Duodenal mucosa (tissue), 2 donors: ENCODE measurements around the gene CCDC71.
A peak's percentile ranks its signal among the peaks of the same experiment; 100 is the strongest.

Experiments
- H3K27ac ChIP-seq: one replicate; pipeline ENCODE4 v1.7.0; 2013; ENCODE audit warnings: low read depth, low read length
- H3K27me3 ChIP-seq, 2 donors: one replicate each; pipeline ENCODE4 v1.7.0; 2013; ENCODE audit warnings: low read length in 2 of 2, control low read depth in 1 of 2; ENCODE audit not compliant: insufficient read depth in 2 of 2, control insufficient read depth in 1 of 2
- H3K36me3 ChIP-seq, 2 donors: one replicate each; pipeline ENCODE4 v1.7.0; 2013; ENCODE audit warnings: low read length in 2 of 2, control low read depth in 1 of 2; ENCODE audit not compliant: insufficient read depth in 2 of 2, control insufficient read depth in 1 of 2
- H3K4me1 ChIP-seq, 2 donors: one replicate each; pipeline ENCODE4 v1.7.0; 2013; ENCODE audit warnings: low read length in 2 of 2, control low read depth in 1 of 2; ENCODE audit not compliant: insufficient read depth in 2 of 2, control insufficient read depth in 1 of 2
- H3K4me3 ChIP-seq, 2 donors: one replicate each; pipeline ENCODE4 v1.7.0; 2013; ENCODE audit warnings: low read length in 2 of 2, low read depth in 1 of 2
- H3K9ac ChIP-seq, 2 donors: one replicate each; pipeline ENCODE4 v1.7.0; 2013; ENCODE audit warnings: low read length in 2 of 2, low read depth in 1 of 2
- H3K9me3 ChIP-seq, 2 donors: one replicate each; pipeline ENCODE4 v1.7.0; 2013; ENCODE audit warnings: low read length in 2 of 2, control low read depth in 1 of 2; ENCODE audit not compliant: control insufficient read depth in 1 of 2

CCDC71 gene

GRCh38 chr3:49132073-49132436, 34.1 kb downstream of the CCDC71 start:
- no peaks in the 10 kb centered on the region for H3K27me3 ChIP-seq
- H3K4me3 ChIP-seq, result peak overlapping the region; percentile 86
- H3K36me3 ChIP-seq, result peaks cover 0 to 15% of the 10 kb centered on the region in 2 donors
- H3K27ac ChIP-seq, result no peak overlapping the region
- H3K9me3 ChIP-seq, result no peaks in the 10 kb centered on the region
- peaks cover 9 to 18% of the 10 kb centered on the region in 2 donors for H3K4me1 ChIP-seq
- peak overlapping the region; percentile 64 to 85 for H3K9ac ChIP-seq

- peaks cover 9 to 18% of the 10 kb centered on the region in 2 donors for H3K4me1 ChIP-seq
- no peak overlapping the region for H3K27ac ChIP-seq
- H3K36me3 ChIP-seq, result peaks cover 0 to 15% of the 10 kb centered on the region in 2 donors
- peak overlapping the region; percentile 86 for H3K4me3 ChIP-seq
- no peaks in the 10 kb centered on the region for H3K27me3 ChIP-seq
- H3K9me3 ChIP-seq, result no peaks in the 10 kb centered on the region
- H3K9ac ChIP-seq, result peak overlapping the region in 1 of 2 donors; percentile 64
Observed at GRCh38 chr3:49131576-49131975, 34.6 kb downstream of the CCDC71 start.

- Histone ChIP-seq H3K4me1 (peaks cover 9 to 18% of the 10 kb centered on the region in 2 donors), H3K27ac (no peak overlapping the region), H3K9me3 (no peaks in the 10 kb centered on the region), H3K4me3 (no peak overlapping the region), H3K9ac (no peak overlapping the region), H3K36me3 (peaks cover 0 to 15% of the 10 kb centered on the region in 2 donors), H3K27me3 (no peaks in the 10 kb centered on the region)
Observed at GRCh38 chr3:49131040-49131439, 35.1 kb downstream of the CCDC71 start.

- peaks cover 17 to 39% of the 10 kb centered on the region in 2 donors for H3K36me3 ChIP-seq
- H3K4me1 ChIP-seq, result peaks cover 0 to 1% of the 10 kb centered on the region in 2 donors
- no peaks in the 10 kb centered on the region for H3K27me3 ChIP-seq
- H3K9ac ChIP-seq, result no peak overlapping the region
- no peaks in the 10 kb centered on the region for H3K9me3 ChIP-seq
- H3K27ac ChIP-seq, result no peak overlapping the region
- no peak overlapping the region for H3K4me3 ChIP-seq
Observed at GRCh38 chr3:49124991-49125670, 41.0 kb downstream of the CCDC71 start.

- Histone ChIP-seq H3K36me3 (peaks cover 17 to 33% of the 10 kb centered on the region in 2 donors), H3K9ac (no peak overlapping the region), H3K4me3 (no peak overlapping the region), H3K4me1 (peaks cover 9 to 10% of the 10 kb centered on the region in 2 donors), H3K27me3 (no peaks in the 10 kb centered on the region), H3K9me3 (no peaks in the 10 kb centered on the region), H3K27ac (no peak overlapping the region)
Observed at GRCh38 chr3:49124203-49124602, 41.9 kb downstream of the CCDC71 start.

DNA sequence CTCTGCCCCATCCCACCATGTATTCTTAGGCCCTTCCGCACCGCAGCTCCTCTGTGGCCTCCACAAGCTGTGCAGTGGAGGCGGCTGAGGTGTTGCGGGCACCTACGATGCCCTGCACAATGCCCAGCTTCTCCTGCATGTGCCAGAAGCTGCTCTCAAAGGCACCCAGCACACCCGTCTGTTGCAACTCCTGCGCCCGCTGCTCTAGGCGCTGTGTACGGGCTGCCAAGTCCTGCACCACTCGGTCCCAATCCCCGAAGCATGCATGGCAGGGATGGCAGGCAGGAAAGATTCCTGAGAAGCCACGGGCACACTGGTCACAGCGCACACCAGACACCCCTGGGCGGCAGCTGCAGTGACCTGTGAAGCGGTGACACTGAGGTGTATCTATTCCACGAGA, 42.4 kb downstream of the CCDC71 start:
- Histone ChIP-seq H3K4me1 (peaks cover 13 to 15% of the 10 kb centered on the region in 2 donors), H3K27me3 (no peaks in the 10 kb centered on the region), H3K9ac (no peak overlapping the region), H3K36me3 (peaks cover 20 to 33% of the 10 kb centered on the region in 2 donors), H3K4me3 (no peak overlapping the region), H3K27ac (no peak overlapping the region), H3K9me3 (no peaks in the 10 kb centered on the region)

DNA sequence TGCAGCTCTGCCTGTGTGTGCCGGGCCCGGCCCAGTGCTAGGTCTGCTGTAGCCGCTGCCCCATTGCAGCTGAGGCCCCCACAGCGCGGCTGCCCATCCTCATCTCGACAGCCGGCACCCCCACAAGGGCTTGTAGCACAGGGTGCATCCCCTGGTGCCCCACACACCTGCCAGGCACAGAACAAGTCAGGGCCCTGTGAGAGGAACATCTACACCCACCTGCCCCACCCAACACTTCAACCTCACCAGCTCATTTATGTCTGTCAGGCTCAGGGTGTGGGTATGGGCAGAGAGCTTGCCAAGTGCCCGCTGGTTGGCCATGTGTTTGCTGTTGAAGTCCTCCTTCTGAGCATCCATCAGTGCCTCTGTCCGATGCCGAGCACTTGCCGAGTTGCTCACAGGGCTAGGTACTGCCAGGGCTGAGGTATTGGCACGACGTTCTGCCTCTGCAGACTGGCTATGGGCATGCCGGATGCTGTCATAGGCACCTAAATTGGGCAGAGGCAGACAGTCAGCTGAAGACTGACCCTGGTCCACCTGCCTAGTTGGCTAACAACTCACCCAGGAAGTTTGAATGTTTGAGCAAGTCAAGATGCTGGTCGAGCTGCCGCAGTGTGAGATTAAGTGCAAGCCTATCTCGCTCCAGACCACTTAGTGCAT, 43.1 kb downstream of the CCDC71 start:
- no peak overlapping the region for H3K9ac ChIP-seq
- peaks cover 21 to 31% of the 10 kb centered on the region in 2 donors for H3K36me3 ChIP-seq
- H3K27me3 ChIP-seq, result no peaks in the 10 kb centered on the region
- H3K9me3 ChIP-seq, result no peaks in the 10 kb centered on the region
- H3K4me3 ChIP-seq, result no peak overlapping the region
- H3K4me1 ChIP-seq, result peaks cover 13 to 15% of the 10 kb centered on the region in 2 donors
- H3K27ac ChIP-seq, result no peak overlapping the region

DNA sequence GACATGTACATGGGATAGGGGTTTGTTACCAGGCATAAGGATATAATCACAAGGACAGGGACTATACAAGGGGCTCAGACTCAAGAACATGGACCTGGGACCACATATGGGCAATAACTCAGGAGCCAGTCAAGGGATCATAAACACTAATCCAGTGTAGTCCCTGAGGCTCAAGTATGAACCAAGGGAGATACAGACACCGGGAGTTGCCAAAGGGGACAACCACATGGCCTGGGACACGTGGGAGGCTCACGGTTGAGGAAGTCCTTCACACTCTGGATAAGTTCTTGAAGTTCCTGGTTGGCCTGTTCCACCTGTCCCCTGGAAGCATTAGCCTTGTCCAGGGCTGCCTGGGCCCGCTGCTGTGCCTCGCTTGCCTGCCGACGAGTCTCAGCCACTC, 43.7 kb downstream of the CCDC71 start:
- no peak overlapping the region for H3K27ac ChIP-seq
- H3K4me1 ChIP-seq, result peaks cover 13 to 15% of the 10 kb centered on the region in 2 donors
- peaks cover 26 to 36% of the 10 kb centered on the region in 2 donors for H3K36me3 ChIP-seq
- no peaks in the 10 kb centered on the region for H3K27me3 ChIP-seq
- H3K9ac ChIP-seq, result no peak overlapping the region
- H3K9me3 ChIP-seq, result no peaks in the 10 kb centered on the region
- no peak overlapping the region for H3K4me3 ChIP-seq

- H3K27me3 ChIP-seq, result no peaks in the 10 kb centered on the region
- H3K36me3 ChIP-seq, result peaks cover 30 to 41% of the 10 kb centered on the region in 2 donors
- no peak overlapping the region for H3K9ac ChIP-seq
- H3K4me3 ChIP-seq, result no peak overlapping the region
- no peak overlapping the region for H3K27ac ChIP-seq
- H3K9me3 ChIP-seq, result no peaks in the 10 kb centered on the region
- peaks cover 13 to 15% of the 10 kb centered on the region in 2 donors for H3K4me1 ChIP-seq
Observed at GRCh38 chr3:49122022-49122421, 44.1 kb downstream of the CCDC71 start.

- no peaks in the 10 kb centered on the region for H3K27me3 ChIP-seq
- H3K36me3 ChIP-seq, result peaks cover 37 to 49% of the 10 kb centered on the region in 2 donors
- H3K27ac ChIP-seq, result peak overlapping the region; percentile 95
- peak overlapping the region; percentile 46 to 96 for H3K4me3 ChIP-seq
- no peaks in the 10 kb centered on the region for H3K9me3 ChIP-seq
- H3K9ac ChIP-seq, result peak overlapping the region in 1 of 2 donors; percentile 96
- peaks cover 13 to 15% of the 10 kb centered on the region in 2 donors for H3K4me1 ChIP-seq
Observed at GRCh38 chr3:49121132-49121736, 44.9 kb downstream of the CCDC71 start.
